GM12878 (cell line): ENCODE measurements around the gene GLRX2. TPM values are rescaled to one million over a fixed set of nuclear protein-coding genes. Genes with fewer than 3 reads are reported as not detected.

Source experiments
- ATAC-seq: fragments of 200-7000 bp; cut with Tn5 transposase; 3 replicates; pipeline ENCODE4 v1.9.1; 2020; ENCODE audit warnings: mild to moderate bottlenecking, moderate library complexity
- BruUV-seq: library from RNA; stranded (reverse); fragments of 400-500 nt; replicated peaks from 2 replicates; lab custom pipeline; 2021; lab: Mats Ljungman, UMichigan
- CTCF ChIA-PET: fragments of 300-600 bp; sonication (Branson Sonifier 250); formaldehyde crosslinking; extraction: SDS; loops from one replicate; lab custom pipeline; 2021; ENCODE audit warnings: inconsistent platforms; lab: Yijun Ruan, JAX
- POLR2A ChIA-PET: fragments of 350-600 bp; formaldehyde crosslinking; extraction: SDS; loops from one replicate; lab custom pipeline; 2021; ENCODE audit warnings: inconsistent platforms; lab: Charles Lee
- RAD21 ChIA-PET: fragments of 300-600 bp; sonication (Branson Sonifier 250); formaldehyde crosslinking; loops from one replicate; lab custom pipeline; 2023; ENCODE audit warnings: antibody characterized with exemption; ENCODE audit not compliant: unreplicated experiment; lab: Charles Lee
- SMC1A ChIA-PET: fragments of 300-600 bp; sonication (Branson Sonifier 250); formaldehyde crosslinking; loops from one replicate; lab custom pipeline; 2023; ENCODE audit not compliant: unreplicated experiment, uncharacterized antibody; lab: Charles Lee
- DNase-seq: peaks from one replicate; pipeline ENCODE4 v3.0.0-alpha.2; 2011; ENCODE audit warnings: low read depth, low spot score
- FAIRE-seq: peaks from 3 replicates; lab custom pipeline; 2011; peaks lifted over from hg19 to GRCh38; lab: Jason Lieb, UNC
- H2AFZ ChIP-seq: 2 replicates; pipeline ENCODE4 v1.6.0; 2011; ENCODE audit warnings: low read depth, low read length, control low read depth; ENCODE audit not compliant: control insufficient read depth
- H3K27ac ChIP-seq: 2 replicates; pipeline ENCODE4 v1.5.1; 2011; ENCODE audit warnings: control low read depth; ENCODE audit not compliant: control insufficient read depth, insufficient read depth
- H3K27me3 ChIP-seq, 2 experiments: replicated peaks in 1 of 2; 2 replicates each; pipeline versions ENCODE4 v1.6.0 to v1.6.1; 2011; ENCODE audit warnings: low read length in 1 of 2; ENCODE audit not compliant: control insufficient read depth in 2 of 2, insufficient read depth in 2 of 2
- H3K36me3 ChIP-seq, 2 experiments: 2 replicates each; pipeline ENCODE4 v1.5.1; 2011; ENCODE audit warnings: low read length in 1 of 2; ENCODE audit not compliant: control insufficient read depth in 2 of 2, insufficient read depth in 2 of 2
- H3K4me1 ChIP-seq: 2 replicates; pipeline ENCODE4 v1.6.1; 2011; ENCODE audit warnings: mild to moderate bottlenecking, low read length, moderate library complexity, mixed read lengths; ENCODE audit not compliant: control insufficient read depth, insufficient read depth
- H3K4me2 ChIP-seq: 2 replicates; pipeline ENCODE4 v1.6.0; 2011; ENCODE audit warnings: control low read depth; ENCODE audit not compliant: control insufficient read depth, insufficient read depth
- H3K4me3 ChIP-seq: fragments of 200-600 bp; sonication (generic); 2 replicates; pipeline ENCODE4 v1.5.1; 2016
- H3K79me2 ChIP-seq: 2 replicates; pipeline ENCODE4 v1.6.0; 2011; ENCODE audit warnings: low read length; ENCODE audit not compliant: control insufficient read depth, insufficient read depth
- H3K9ac ChIP-seq: 2 replicates; pipeline ENCODE4 v1.8.0; 2011; ENCODE audit warnings: low read length, control low read depth, mixed read lengths; ENCODE audit not compliant: control insufficient read depth, insufficient read depth
- H3K9me3 ChIP-seq: replicated peaks from 3 replicates; pipeline ENCODE4 v1.5.1; 2011; ENCODE audit warnings: mild to moderate bottlenecking, low read length; ENCODE audit not compliant: control insufficient read depth, insufficient read depth
- H4K20me1 ChIP-seq: 2 replicates; pipeline ENCODE4 v1.6.0; 2011; ENCODE audit not compliant: control insufficient read depth, insufficient read depth
- BACH1 ChIP-seq: fragments of 450-650 bp; IDR thresholded peaks from 2 replicates; pipeline ENCODE4 v1.6.1; 2017; ENCODE audit warnings: mild to moderate bottlenecking, borderline replicate concordance
- CBX5 ChIP-seq: sonication (generic); IDR thresholded peaks from 2 replicates; pipeline ENCODE4 v1.6.1; 2016; ENCODE audit warnings: low read depth, moderate library complexity, mild to moderate bottlenecking, inconsistent platforms
- CHD4 ChIP-seq: fragments of 200-600 bp; sonication (generic); IDR thresholded peaks from 2 replicates; pipeline ENCODE4 v1.6.1; 2016; ENCODE audit warnings: mild to moderate bottlenecking
- FOXM1 ChIP-seq: IDR thresholded peaks from 2 replicates; pipeline ENCODE4 v1.6.1; 2012; ENCODE audit warnings: low read depth, mild to moderate bottlenecking, inconsistent platforms, low read length, moderate library complexity
- NR2C1 ChIP-seq: fragments of 450-650 bp; IDR thresholded peaks from 2 replicates; pipeline ENCODE4 v1.6.1; 2017; ENCODE audit warnings: antibody characterized with exemption, mild to moderate bottlenecking, moderate library complexity
- NR2C2 ChIP-seq: IDR thresholded peaks from 2 replicates; pipeline ENCODE4 v1.6.1; 2011; ENCODE audit warnings: borderline replicate concordance, low read depth; ENCODE audit not compliant: control insufficient read depth, insufficient read length
- PAX5 ChIP-seq: IDR thresholded peaks from 2 replicates; pipeline ENCODE4 v1.6.1; 2011; ENCODE audit warnings: low read depth, low read length, borderline replicate concordance
- PAX8 ChIP-seq: fragments of 450-650 bp; IDR thresholded peaks from 2 replicates; pipeline ENCODE4 v1.6.1; 2017; ENCODE audit warnings: mild to moderate bottlenecking, moderate library complexity
- SIN3A ChIP-seq: IDR thresholded peaks from 2 replicates; pipeline ENCODE4 v1.6.1; 2012; ENCODE audit warnings: low read depth, low read length, improper control_type of control experiment
- SRF ChIP-seq, 2 experiments: IDR thresholded peaks; 2 replicates each; pipeline ENCODE4 v1.6.1; 2011; ENCODE audit warnings: low read depth in 2 of 2, low read length in 2 of 2, mild to moderate bottlenecking in 1 of 2, moderate library complexity in 1 of 2
- TARDBP ChIP-seq: IDR thresholded peaks from 2 replicates; pipeline ENCODE4 v1.6.1; 2016; ENCODE audit warnings: borderline replicate concordance
- ZNF24 ChIP-seq: fragments of 450-650 bp; IDR thresholded peaks from 2 replicates; pipeline ENCODE4 v1.6.1; 2017; ENCODE audit warnings: antibody characterized with exemption, mild to moderate bottlenecking
- WGBS: methylation state at CpG from one replicate; pipeline ENCODE4 v1.1.6; 2016; ENCODE audit warnings: low lambda C conversion rate; ENCODE audit not compliant: insufficient replicate concordance, insufficient coverage; ENCODE audit errors: missing lambda C conversion rate; 5-methylcytosine and 5-hydroxymethylcytosine counted together
- in situ Hi-C: fragments of 300-500 bp; cut with MboI; formaldehyde crosslinking; loops from 9 replicates; pipeline ENCODE4 v1.14.3; 2018; ENCODE audit warnings: mixed read lengths
- intact Hi-C: fragments of 100-400 bp; cut with micrococcal nuclease; formaldehyde crosslinking; loops from one replicate; pipeline ENCODE4 v1.14.2; 2022; ENCODE audit not compliant: unreplicated experiment
- polyA plus RNA-seq, 11 experiments: library from polyadenylated mRNA; depleted of rRNA in 4 of 11; unstranded in 6 of 11; stranded (reverse) in 5 of 11; fragments of >200 nt; fragmentation: Nextera tagmentation in 4 of 11; fragmentation: Illumina TruSeq in 1 of 11; extraction: Ambion mirVana in 4 of 11; extraction: Trizol in 1 of 11; gene quantifications; 1 replicate in 1 of 11; 2 replicates in 10 of 11; pipeline versions ENCODE4 v1.2.1 to v1.2.3, GENCODE V29; 2011 to 2016; ENCODE audit warnings: inconsistent platforms in 2 of 11, missing spikeins in 2 of 11, low read depth in 1 of 11
- total RNA-seq, 4 experiments: library from RNA; depleted of rRNA in 3 of 4; stranded (reverse); fragments of >200 nt in 3 of 4; fragmentation: Illumina TruSeq in 1 of 4; extraction: Trizol in 1 of 4; gene quantifications; 2 replicates each; pipeline versions ENCODE4 v1.2.1 to v1.2.3, GENCODE V29; 2013 to 2021
- TF ChIP-seq, protein P1 (sequence below): fragments of 450-650 bp; IDR thresholded peaks from 2 replicates; pipeline ENCODE4 v1.6.1; 2018; ENCODE audit warnings: borderline replicate concordance, mild to moderate bottlenecking; ENCODE audit not compliant: partially characterized antibody
- TF ChIP-seq, protein P2 (sequence below): IDR thresholded peaks from 2 replicates; pipeline ENCODE4 v1.6.1; 2012; ENCODE audit warnings: low read depth, low read length, improper control_type of control experiment
- TF ChIP-seq, protein P3 (sequence below): fragments of 450-650 bp; IDR thresholded peaks from 2 replicates; pipeline ENCODE4 v1.6.1; 2017; ENCODE audit warnings: mild to moderate bottlenecking, moderate library complexity

The GLRX2 gene
- total and polyA plus RNA-seq, 10 of the 15 experiments (the other 5 are each of a cell fraction or from before 2014, with no cell fraction given), result 5.5 to 67.6 (median 16.6) TPM

DNA sequence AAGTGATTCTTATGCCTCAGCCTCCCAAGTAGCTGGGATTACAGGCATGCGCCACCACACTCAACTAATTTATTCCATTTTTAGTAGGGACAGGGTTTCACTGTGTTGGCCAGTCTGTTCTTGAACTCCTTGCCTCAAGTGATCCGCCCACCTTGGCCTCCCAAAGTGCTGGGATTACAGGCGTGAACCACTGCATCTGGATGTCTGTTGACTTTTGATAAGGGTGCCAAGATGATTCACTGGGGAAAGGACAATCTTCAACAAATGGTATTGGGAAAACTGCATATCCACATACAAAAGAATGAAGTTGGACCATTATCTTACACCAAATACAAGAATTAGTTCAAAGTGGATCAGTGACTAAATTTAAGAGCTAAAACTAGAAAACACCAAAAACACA lies 26.0 kb downstream of the GLRX2 start:
- Histone ChIP-seq H3K4me2 (no peak overlapping the region), H3K27ac (no peak overlapping the region), H3K36me3 (peaks cover 2 to 39% of the 10 kb centered on the region in 2 experiments), H3K4me3 (no peak overlapping the region), H2AFZ (no peak overlapping the region), H3K4me1 (peaks cover 11% of the 10 kb centered on the region; the same call in 1 of the 2 replicates), H3K9me3 (peaks cover 6% of the 10 kb centered on the region), H4K20me1 (no peaks in the 10 kb centered on the region), H3K9ac (no peak overlapping the region), H3K27me3 (no peaks in the 10 kb centered on the region), H3K79me2 (peaks cover 4% of the 10 kb centered on the region)
- FAIRE-seq (no peak), ATAC-seq (no peak), DNase-seq (no peak)
- ChIA-PET RAD21 (no interaction called here), SMC1A (interaction anchor here (1.4 kb wide), 1 partner anchor 8 kb away, joined by 5 read pairs; no protein-coding TSS in a partner anchor), POLR2A (no interaction called here), CTCF (no interaction called here)
- TF ChIP-seq TARDBP (no peak), BACH1 (no peak), PAX8 (no peak), CHD4 (no peak), ZNF24 (no peak), SIN3A (no peak), CBX5 (no peak), NR2C2 (no peak), NR2C1 (no peak), SRF (IDR thresholded peaks at IDR 0.05; ENCODE audit: low read depth in 2 of 2, low read length in 2 of 2) (no peak), FOXM1 (no peak), PAX5 (no peak)
- TF ChIP-seq, protein P1, sequence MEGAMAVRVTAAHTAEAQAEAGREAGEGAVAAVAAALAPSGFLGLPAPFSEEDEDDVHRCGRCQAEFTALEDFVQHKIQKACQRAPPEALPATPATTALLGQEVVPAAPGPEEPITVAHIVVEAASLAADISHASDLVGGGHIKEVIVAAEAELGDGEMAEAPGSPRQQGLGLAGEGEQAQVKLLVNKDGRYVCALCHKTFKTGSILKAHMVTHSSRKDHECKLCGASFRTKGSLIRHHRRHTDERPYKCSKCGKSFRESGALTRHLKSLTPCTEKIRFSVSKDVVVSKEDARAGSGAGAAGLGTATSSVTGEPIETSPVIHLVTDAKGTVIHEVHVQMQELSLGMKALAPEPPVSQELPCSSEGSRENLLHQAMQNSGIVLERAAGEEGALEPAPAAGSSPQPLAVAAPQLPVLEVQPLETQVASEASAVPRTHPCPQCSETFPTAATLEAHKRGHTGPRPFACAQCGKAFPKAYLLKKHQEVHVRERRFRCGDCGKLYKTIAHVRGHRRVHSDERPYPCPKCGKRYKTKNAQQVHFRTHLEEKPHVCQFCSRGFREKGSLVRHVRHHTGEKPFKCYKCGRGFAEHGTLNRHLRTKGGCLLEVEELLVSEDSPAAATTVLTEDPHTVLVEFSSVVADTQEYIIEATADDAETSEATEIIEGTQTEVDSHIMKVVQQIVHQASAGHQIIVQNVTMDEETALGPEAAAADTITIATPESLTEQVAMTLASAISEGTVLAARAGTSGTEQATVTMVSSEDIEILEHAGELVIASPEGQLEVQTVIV, result no peak
- TF ChIP-seq, protein P2, sequence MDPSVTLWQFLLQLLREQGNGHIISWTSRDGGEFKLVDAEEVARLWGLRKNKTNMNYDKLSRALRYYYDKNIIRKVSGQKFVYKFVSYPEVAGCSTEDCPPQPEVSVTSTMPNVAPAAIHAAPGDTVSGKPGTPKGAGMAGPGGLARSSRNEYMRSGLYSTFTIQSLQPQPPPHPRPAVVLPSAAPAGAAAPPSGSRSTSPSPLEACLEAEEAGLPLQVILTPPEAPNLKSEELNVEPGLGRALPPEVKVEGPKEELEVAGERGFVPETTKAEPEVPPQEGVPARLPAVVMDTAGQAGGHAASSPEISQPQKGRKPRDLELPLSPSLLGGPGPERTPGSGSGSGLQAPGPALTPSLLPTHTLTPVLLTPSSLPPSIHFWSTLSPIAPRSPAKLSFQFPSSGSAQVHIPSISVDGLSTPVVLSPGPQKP, result no peak
- TF ChIP-seq, protein P3, sequence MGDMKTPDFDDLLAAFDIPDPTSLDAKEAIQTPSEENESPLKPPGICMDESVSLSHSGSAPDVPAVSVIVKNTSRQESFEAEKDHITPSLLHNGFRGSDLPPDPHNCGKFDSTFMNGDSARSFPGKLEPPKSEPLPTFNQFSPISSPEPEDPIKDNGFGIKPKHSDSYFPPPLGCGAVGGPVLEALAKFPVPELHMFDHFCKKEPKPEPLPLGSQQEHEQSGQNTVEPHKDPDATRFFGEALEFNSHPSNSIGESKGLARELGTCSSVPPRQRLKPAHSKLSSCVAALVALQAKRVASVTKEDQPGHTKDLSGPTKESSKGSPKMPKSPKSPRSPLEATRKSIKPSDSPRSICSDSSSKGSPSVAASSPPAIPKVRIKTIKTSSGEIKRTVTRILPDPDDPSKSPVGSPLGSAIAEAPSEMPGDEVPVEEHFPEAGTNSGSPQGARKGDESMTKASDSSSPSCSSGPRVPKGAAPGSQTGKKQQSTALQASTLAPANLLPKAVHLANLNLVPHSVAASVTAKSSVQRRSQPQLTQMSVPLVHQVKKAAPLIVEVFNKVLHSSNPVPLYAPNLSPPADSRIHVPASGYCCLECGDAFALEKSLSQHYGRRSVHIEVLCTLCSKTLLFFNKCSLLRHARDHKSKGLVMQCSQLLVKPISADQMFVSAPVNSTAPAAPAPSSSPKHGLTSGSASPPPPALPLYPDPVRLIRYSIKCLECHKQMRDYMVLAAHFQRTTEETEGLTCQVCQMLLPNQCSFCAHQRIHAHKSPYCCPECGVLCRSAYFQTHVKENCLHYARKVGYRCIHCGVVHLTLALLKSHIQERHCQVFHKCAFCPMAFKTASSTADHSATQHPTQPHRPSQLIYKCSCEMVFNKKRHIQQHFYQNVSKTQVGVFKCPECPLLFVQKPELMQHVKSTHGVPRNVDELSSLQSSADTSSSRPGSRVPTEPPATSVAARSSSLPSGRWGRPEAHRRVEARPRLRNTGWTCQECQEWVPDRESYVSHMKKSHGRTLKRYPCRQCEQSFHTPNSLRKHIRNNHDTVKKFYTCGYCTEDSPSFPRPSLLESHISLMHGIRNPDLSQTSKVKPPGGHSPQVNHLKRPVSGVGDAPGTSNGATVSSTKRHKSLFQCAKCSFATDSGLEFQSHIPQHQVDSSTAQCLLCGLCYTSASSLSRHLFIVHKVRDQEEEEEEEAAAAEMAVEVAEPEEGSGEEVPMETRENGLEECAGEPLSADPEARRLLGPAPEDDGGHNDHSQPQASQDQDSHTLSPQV, result no peak
- in situ Hi-C loops, result no loop called here
- intact Hi-C loops, result no loop called here
- no TSS peak for BruUV-seq
- WGBS, result 98% methylated on average over 3 of the region's 3 CpGs
